Measurements from ENCODE around the gene IGSF6. TPM values are rescaled to one million over a fixed set of nuclear protein-coding genes. Genes with fewer than 3 reads are reported as not detected.
A peak's percentile ranks its signal among the peaks of the same experiment; 100 is the strongest.

Gene IGSF6
- polyA plus RNA-seq, 1 donor from 2014 or later = not detected

- H3K27me3 ChIP-seq (ENCODE audit: insufficient read depth, low read depth, low read length) = no peaks in the 10 kb centered on the region
- TF ChIP-seq SMC3 (conservative IDR thresholded peaks at IDR 0.05; ENCODE audit: poor library complexity) (no peak), RAD21 (conservative IDR thresholded peaks at IDR 0.05) (no peak), REST (IDR thresholded peaks at IDR 0.05; ENCODE audit: borderline replicate concordance) (no peak), EP300 (conservative IDR thresholded peaks at IDR 0.05; ENCODE audit: poor library complexity, severe bottlenecking) (no peak), POLR2AphosphoS5 (IDR thresholded peaks at IDR 0.05) (no peak), EZH2 (IDR thresholded peaks at IDR 0.05; ENCODE audit: borderline replicate concordance, insufficient read depth, low read length, poor library complexity, severe bottlenecking) (no peak), CTCF (IDR thresholded peaks at IDR 0.05; ENCODE audit: poor library complexity, severe bottlenecking) (no peak), MXI1 (conservative IDR thresholded peaks at IDR 0.05; ENCODE audit: poor library complexity, severe bottlenecking) (no peak), TAF1 (IDR thresholded peaks at IDR 0.05; ENCODE audit: low read depth) (no peak)
- H3K27ac ChIP-seq (ENCODE audit: low read length) = peak overlapping the region; percentile 94
- no peaks in the 10 kb centered on the region for H3K9me3 ChIP-seq (ENCODE audit: low read length)
- peak overlapping the region; percentile 54 for H3K4me3 ChIP-seq (ENCODE audit: low read length)
- H3K9me2 ChIP-seq (ENCODE audit: insufficient read depth, low read length) = no peaks in the 10 kb centered on the region
- H3K36me3 ChIP-seq (ENCODE audit: insufficient read depth, low read length) = no peaks in the 10 kb centered on the region
- no peaks in the 10 kb centered on the region for H4K20me1 ChIP-seq (ENCODE audit: insufficient read depth)
- peaks cover 3% of the 10 kb centered on the region for H3F3A ChIP-seq (ENCODE audit: insufficient read depth, low read length, poor library complexity, severe bottlenecking)
- H3K9ac ChIP-seq (ENCODE audit: low read length) = peak overlapping the region; percentile 60
- H3K4me2 ChIP-seq (ENCODE audit: low read length) = peak overlapping the region; percentile 23
- H2AFZ ChIP-seq (ENCODE audit: low read depth, low read length) = no peak overlapping the region
- peaks cover 93% of the 10 kb centered on the region for H3K79me2 ChIP-seq (replicated peaks; ENCODE audit: insufficient read depth, low read length)
Observed at GRCh38 chr16:21611556-21612384, 40.6 kb downstream of the IGSF6 start.

GRCh38 chr16:21611198-21611555 is 41.2 kb downstream of the IGSF6 start:
- Histone ChIP-seq H3K36me3 (ENCODE audit: insufficient read depth, low read length) (no peaks in the 10 kb centered on the region), H3K27me3 (ENCODE audit: insufficient read depth, low read depth, low read length) (no peaks in the 10 kb centered on the region), H3F3A (ENCODE audit: insufficient read depth, low read length, poor library complexity, severe bottlenecking) (peaks cover 3% of the 10 kb centered on the region)

More at GRCh38 chr16:21611198-21611555, 41.2 kb downstream of the IGSF6 start:
- Histone ChIP-seq H3K4me3 (ENCODE audit: low read length) (peak overlapping the region; percentile 54), H3K79me2 (replicated peaks; ENCODE audit: insufficient read depth, low read length) (peaks cover 93% of the 10 kb centered on the region), H3K9me2 (ENCODE audit: insufficient read depth, low read length) (no peaks in the 10 kb centered on the region), H3K4me2 (ENCODE audit: low read length) (peak overlapping the region; percentile 23), H2AFZ (ENCODE audit: low read depth, low read length) (no peak overlapping the region), H4K20me1 (ENCODE audit: insufficient read depth) (no peaks in the 10 kb centered on the region), H3K9me3 (ENCODE audit: low read length) (no peaks in the 10 kb centered on the region), H3K27ac (ENCODE audit: low read length) (peak overlapping the region; percentile 94), H3K9ac (ENCODE audit: low read length) (peak overlapping the region; percentile 60)
- no peak for TF ChIP-seq REST (IDR thresholded peaks at IDR 0.05; ENCODE audit: borderline replicate concordance)
- TF ChIP-seq POLR2AphosphoS5 (IDR thresholded peaks at IDR 0.05) = no peak
- TF ChIP-seq MXI1 (conservative IDR thresholded peaks at IDR 0.05; ENCODE audit: poor library complexity, severe bottlenecking) = no peak
- no peak for TF ChIP-seq TAF1 (IDR thresholded peaks at IDR 0.05; ENCODE audit: low read depth)
- TF ChIP-seq CTCF (IDR thresholded peaks at IDR 0.05; ENCODE audit: poor library complexity, severe bottlenecking) = no peak
- TF ChIP-seq RAD21 (conservative IDR thresholded peaks at IDR 0.05) = no peak
- no peak for TF ChIP-seq SMC3 (conservative IDR thresholded peaks at IDR 0.05; ENCODE audit: poor library complexity)
- TF ChIP-seq EZH2 (IDR thresholded peaks at IDR 0.05; ENCODE audit: borderline replicate concordance, insufficient read depth, low read length, poor library complexity, severe bottlenecking) = no peak
- no peak for TF ChIP-seq EP300 (conservative IDR thresholded peaks at IDR 0.05; ENCODE audit: poor library complexity, severe bottlenecking)

Data from neural cell (in vitro differentiated cells).